GM19025 (cell line): ENCODE results near the gene SPRED2.

Experiments
- ATAC-seq: cut with Tn5 transposase; IDR thresholded peaks from one replicate; pipeline ENCODE4 v1.9.1; 2021; ENCODE audit warnings: mild to moderate bottlenecking, low read depth, moderate library complexity; ENCODE audit not compliant: unreplicated experiment

The SPRED2 gene

GRCh38 chr2:65443509-65444186 is 11.2 kb upstream of the SPRED2 start:
- no peak for ATAC-seq

GRCh38 chr2:65442420-65443020 is 10.1 kb upstream of the SPRED2 start:
- ATAC-seq: no peak

- no peak for ATAC-seq
Measured at GRCh38 chr2:65438137-65438899, 5.9 kb upstream of the SPRED2 start.

- no peak for ATAC-seq
Measured at GRCh38 chr2:65437392-65438135, 5.2 kb upstream of the SPRED2 start.

- ATAC-seq: peak; percentile 77
Measured at GRCh38 chr2:65436824-65437221, 4.4 kb upstream of the SPRED2 start.

- peak; percentile 29 for ATAC-seq
Measured at GRCh38 chr2:65436169-65436823, 3.9 kb upstream of the SPRED2 start.

GRCh38 chr2:65435625-65436168 is 3.3 kb upstream of the SPRED2 start:
- ATAC-seq: peak; percentile 2

GRCh38 chr2:65434592-65435241 is 2.3 kb upstream of the SPRED2 start:
- ATAC-seq: no peak

GRCh38 chr2:65431421-65432226 is 775 bp downstream of the SPRED2 start:
- ATAC-seq: peak; percentile 35

- ATAC-seq: peak; percentile 30
Measured at GRCh38 chr2:65430603-65431420, 1.6 kb downstream of the SPRED2 start.

- no peak for ATAC-seq
Measured at GRCh38 chr2:65429786-65430602, 2.4 kb downstream of the SPRED2 start.

GRCh38 chr2:65427532-65427931 is 4.9 kb downstream of the SPRED2 start:
- no peak for ATAC-seq

GRCh38 chr2:65425276-65425675 is 7.1 kb downstream of the SPRED2 start:
- no peak for ATAC-seq

GRCh38 chr2:65424391-65424790 is 8.0 kb downstream of the SPRED2 start:
- no peak for ATAC-seq

GRCh38 chr2:65421432-65421748 is 11.0 kb downstream of the SPRED2 start:
- no peak for ATAC-seq

- no peak for ATAC-seq
Measured at GRCh38 chr2:65420712-65421431, 11.5 kb downstream of the SPRED2 start.
